Measurements from ENCODE around the gene KIAA1671.

GRCh38 chr22:25091458-25091857 lies 138.9 kb downstream of the KIAA1671 start:
- TF ChIP-seq POLR2AphosphoS5 (IDR thresholded peaks at IDR 0.05) (no peak), POLR2A (IDR thresholded peaks at IDR 0.05) (no peak), EP300 (IDR thresholded peaks at IDR 0.05) (no peak)
- TF ChIP-seq, protein P1, sequence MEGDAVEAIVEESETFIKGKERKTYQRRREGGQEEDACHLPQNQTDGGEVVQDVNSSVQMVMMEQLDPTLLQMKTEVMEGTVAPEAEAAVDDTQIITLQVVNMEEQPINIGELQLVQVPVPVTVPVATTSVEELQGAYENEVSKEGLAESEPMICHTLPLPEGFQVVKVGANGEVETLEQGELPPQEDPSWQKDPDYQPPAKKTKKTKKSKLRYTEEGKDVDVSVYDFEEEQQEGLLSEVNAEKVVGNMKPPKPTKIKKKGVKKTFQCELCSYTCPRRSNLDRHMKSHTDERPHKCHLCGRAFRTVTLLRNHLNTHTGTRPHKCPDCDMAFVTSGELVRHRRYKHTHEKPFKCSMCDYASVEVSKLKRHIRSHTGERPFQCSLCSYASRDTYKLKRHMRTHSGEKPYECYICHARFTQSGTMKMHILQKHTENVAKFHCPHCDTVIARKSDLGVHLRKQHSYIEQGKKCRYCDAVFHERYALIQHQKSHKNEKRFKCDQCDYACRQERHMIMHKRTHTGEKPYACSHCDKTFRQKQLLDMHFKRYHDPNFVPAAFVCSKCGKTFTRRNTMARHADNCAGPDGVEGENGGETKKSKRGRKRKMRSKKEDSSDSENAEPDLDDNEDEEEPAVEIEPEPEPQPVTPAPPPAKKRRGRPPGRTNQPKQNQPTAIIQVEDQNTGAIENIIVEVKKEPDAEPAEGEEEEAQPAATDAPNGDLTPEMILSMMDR (IDR thresholded peaks at IDR 0.05), result no peak
